ENCODE data around the gene PIERCE2.
"Not testable (repeated sequence)": the region's sequence is repeated elsewhere in the genome, so short reads cannot be mapped to it uniquely, and the experiment has no call there.

PIERCE2 gene

DNA sequence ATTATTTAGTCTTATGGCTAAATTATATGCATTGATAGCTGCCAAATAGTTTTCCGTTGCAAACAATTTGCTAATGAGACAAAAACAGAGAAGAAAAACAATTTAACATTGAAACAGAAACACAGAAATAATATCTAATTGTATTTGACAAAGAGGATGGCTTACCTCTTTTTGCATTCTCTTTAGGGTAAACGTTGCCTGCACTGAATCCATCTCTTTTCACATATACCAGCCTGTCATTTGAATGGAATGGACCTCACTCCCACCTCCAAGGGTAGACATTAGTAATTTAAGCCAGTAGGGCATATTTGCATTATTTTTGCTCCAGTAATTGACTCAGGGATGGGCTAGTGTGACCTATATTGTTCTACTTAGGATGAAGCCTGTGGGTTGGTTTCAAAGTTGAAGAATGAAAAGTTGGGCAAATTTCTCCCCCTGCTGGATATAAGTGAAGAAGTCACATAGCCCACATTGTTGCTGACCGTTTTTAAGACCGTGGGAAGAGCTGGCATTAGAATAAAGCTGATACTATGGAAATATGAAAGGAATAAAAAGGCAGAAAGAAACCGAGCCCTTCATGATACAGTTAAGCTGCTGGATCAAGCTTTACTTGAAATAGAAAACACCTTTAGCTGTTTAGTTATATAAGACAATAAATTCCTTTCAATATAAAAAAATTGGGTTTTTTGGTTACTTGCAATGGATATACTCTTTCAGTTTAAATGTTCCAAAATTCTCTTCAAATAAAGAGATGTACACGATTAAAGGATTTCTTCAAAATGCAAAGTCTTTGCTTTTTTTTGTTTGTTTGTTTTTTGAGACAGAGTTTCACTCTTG, 26.9 kb downstream of the PIERCE2 start:
- Histone ChIP-seq H3K9me3 (ENCODE audit: control insufficient read depth, insufficient read depth, low read length) (no peaks in the 10 kb centered on the region), H3K27me3 (ENCODE audit: control insufficient read depth, insufficient read depth, low read length) (no peaks in the 10 kb centered on the region), H3K4me3 (ENCODE audit: low read depth, low read length) (no peak overlapping the region), H3K9ac (ENCODE audit: low read depth, low read length) (no peak overlapping the region), H3K4me1 (ENCODE audit: control insufficient read depth, insufficient read depth, low read length) (no peaks in the 10 kb centered on the region), H3K36me3 (ENCODE audit: control insufficient read depth, insufficient read depth, low read length) (no peaks in the 10 kb centered on the region), H3K27ac (ENCODE audit: low read depth, low read length) (no peak overlapping the region)

DNA sequence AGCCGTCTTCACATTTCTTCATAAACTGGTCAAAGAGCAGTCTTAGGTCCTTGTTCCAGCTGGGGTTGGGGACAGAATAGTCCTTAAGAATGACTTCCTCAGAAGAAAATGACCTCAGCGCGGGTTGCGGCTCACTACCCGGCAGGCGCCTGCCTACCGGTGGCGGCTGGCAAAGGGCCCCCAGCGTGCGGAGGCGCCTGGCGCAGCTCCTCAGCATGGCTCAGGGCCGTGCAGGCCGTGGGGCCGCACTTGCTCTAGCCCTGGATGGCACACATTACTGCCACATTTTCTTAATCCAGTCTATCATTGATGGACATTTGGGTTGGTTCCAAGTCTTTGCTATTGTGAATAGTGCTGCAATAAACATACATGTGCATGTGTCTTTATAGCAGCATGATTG, 34.8 kb downstream of the PIERCE2 start:
- not testable (repeated sequence) for H3K27ac ChIP-seq (ENCODE audit: low read depth, low read length); H3K9me3 ChIP-seq (ENCODE audit: control insufficient read depth, insufficient read depth, low read length); H3K36me3 ChIP-seq (ENCODE audit: control insufficient read depth, insufficient read depth, low read length); H3K4me1 ChIP-seq (ENCODE audit: control insufficient read depth, insufficient read depth, low read length); H3K27me3 ChIP-seq (ENCODE audit: control insufficient read depth, insufficient read depth, low read length); H3K9ac ChIP-seq (ENCODE audit: low read depth, low read length); H3K4me3 ChIP-seq (ENCODE audit: low read depth, low read length)

- not testable (repeated sequence) for H3K4me3 ChIP-seq (ENCODE audit: low read depth, low read length); H3K9ac ChIP-seq (ENCODE audit: low read depth, low read length); H3K27me3 ChIP-seq (ENCODE audit: control insufficient read depth, insufficient read depth, low read length); H3K4me1 ChIP-seq (ENCODE audit: control insufficient read depth, insufficient read depth, low read length); H3K27ac ChIP-seq (ENCODE audit: low read depth, low read length); H3K36me3 ChIP-seq (ENCODE audit: control insufficient read depth, insufficient read depth, low read length); H3K9me3 ChIP-seq (ENCODE audit: control insufficient read depth, insufficient read depth, low read length)
These were observed 37.6 kb downstream of the PIERCE2 start for GRCh38 chr15:55445936-55446335.

DNA sequence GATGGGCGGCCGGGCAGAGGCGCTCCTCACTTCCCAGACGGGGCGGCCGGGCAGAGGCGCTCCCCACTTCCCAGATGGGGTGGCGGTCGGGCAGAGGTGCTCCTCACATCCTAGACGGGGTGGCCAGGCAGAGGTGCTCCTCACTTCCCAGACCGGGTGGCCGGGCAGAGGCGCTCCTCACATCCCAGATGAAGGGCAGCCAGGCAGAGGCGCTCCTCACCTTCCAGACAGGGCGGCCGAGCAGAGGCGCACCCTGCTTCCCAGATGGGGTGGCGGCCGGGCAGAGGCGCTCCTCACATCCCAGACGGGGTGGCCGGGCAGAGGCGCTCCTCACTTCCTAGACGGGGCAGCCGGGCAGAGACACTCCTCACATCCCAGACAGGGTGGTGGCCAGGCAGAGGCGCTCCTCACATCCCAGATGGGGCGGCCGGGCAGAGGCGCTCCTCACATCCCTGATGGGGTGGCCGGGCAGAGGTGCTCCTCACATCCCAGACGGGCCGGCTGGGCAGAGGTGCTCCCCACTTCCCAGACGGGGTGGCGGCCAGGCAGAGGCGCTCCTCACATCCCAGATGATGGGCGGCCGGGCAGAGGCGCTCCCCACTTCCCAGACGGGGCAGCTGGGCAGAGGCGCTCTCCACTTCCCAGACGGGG, 38.2 kb downstream of the PIERCE2 start:
- not testable (repeated sequence) for H3K9me3 ChIP-seq (ENCODE audit: control insufficient read depth, insufficient read depth, low read length); H3K9ac ChIP-seq (ENCODE audit: low read depth, low read length); H3K27me3 ChIP-seq (ENCODE audit: control insufficient read depth, insufficient read depth, low read length); H3K4me1 ChIP-seq (ENCODE audit: control insufficient read depth, insufficient read depth, low read length); H3K36me3 ChIP-seq (ENCODE audit: control insufficient read depth, insufficient read depth, low read length); H3K4me3 ChIP-seq (ENCODE audit: low read depth, low read length); H3K27ac ChIP-seq (ENCODE audit: low read depth, low read length)

- H3K27me3 ChIP-seq (ENCODE audit: control insufficient read depth, insufficient read depth, low read length); H3K9me3 ChIP-seq (ENCODE audit: control insufficient read depth, insufficient read depth, low read length); H3K36me3 ChIP-seq (ENCODE audit: control insufficient read depth, insufficient read depth, low read length); H3K4me3 ChIP-seq (ENCODE audit: low read depth, low read length); H3K4me1 ChIP-seq (ENCODE audit: control insufficient read depth, insufficient read depth, low read length); H3K9ac ChIP-seq (ENCODE audit: low read depth, low read length); H3K27ac ChIP-seq (ENCODE audit: low read depth, low read length): not testable (repeated sequence)
These were observed 38.7 kb downstream of the PIERCE2 start for GRCh38 chr15:55447030-55447394.

- no peaks in the 10 kb centered on the region for H3K4me1 ChIP-seq (ENCODE audit: control insufficient read depth, insufficient read depth, low read length)
- no peaks in the 10 kb centered on the region for H3K36me3 ChIP-seq (ENCODE audit: control insufficient read depth, insufficient read depth, low read length)
- no peak overlapping the region for H3K9ac ChIP-seq (ENCODE audit: low read depth, low read length)
- no peaks in the 10 kb centered on the region for H3K27me3 ChIP-seq (ENCODE audit: control insufficient read depth, insufficient read depth, low read length)
- no peaks in the 10 kb centered on the region for H3K9me3 ChIP-seq (ENCODE audit: control insufficient read depth, insufficient read depth, low read length)
- no peak overlapping the region for H3K4me3 ChIP-seq (ENCODE audit: low read depth, low read length)
- no peak overlapping the region for H3K27ac ChIP-seq (ENCODE audit: low read depth, low read length)
These were observed 49.2 kb downstream of the PIERCE2 start for GRCh38 chr15:55457401-55458022.

- no peak overlapping the region for H3K9ac ChIP-seq (ENCODE audit: low read depth, low read length)
- no peak overlapping the region for H3K4me3 ChIP-seq (ENCODE audit: low read depth, low read length)
- H3K9me3 ChIP-seq (ENCODE audit: control insufficient read depth, insufficient read depth, low read length) = no peaks in the 10 kb centered on the region
- H3K27ac ChIP-seq (ENCODE audit: low read depth, low read length) = no peak overlapping the region
- H3K36me3 ChIP-seq (ENCODE audit: control insufficient read depth, insufficient read depth, low read length) = no peaks in the 10 kb centered on the region
- H3K27me3 ChIP-seq (ENCODE audit: control insufficient read depth, insufficient read depth, low read length) = no peaks in the 10 kb centered on the region
- H3K4me1 ChIP-seq (ENCODE audit: control insufficient read depth, insufficient read depth, low read length) = peaks cover 1% of the 10 kb centered on the region; the same call in 1 of the 2 replicates
These were observed 53.2 kb downstream of the PIERCE2 start for GRCh38 chr15:55461447-55461846.

GRCh38 chr15:55468321-55468720, 60.0 kb downstream of the PIERCE2 start:
- H3K27me3 ChIP-seq (ENCODE audit: control insufficient read depth, insufficient read depth, low read length) = no peaks in the 10 kb centered on the region
- H3K4me3 ChIP-seq (ENCODE audit: low read depth, low read length) = no peak overlapping the region
- no peaks in the 10 kb centered on the region for H3K9me3 ChIP-seq (ENCODE audit: control insufficient read depth, insufficient read depth, low read length)
- no peaks in the 10 kb centered on the region for H3K36me3 ChIP-seq (ENCODE audit: control insufficient read depth, insufficient read depth, low read length)
- no peak overlapping the region for H3K9ac ChIP-seq (ENCODE audit: low read depth, low read length)
- H3K4me1 ChIP-seq (ENCODE audit: control insufficient read depth, insufficient read depth, low read length) = peaks cover 14% of the 10 kb centered on the region; the same call in 1 of the 2 replicates
- no peak overlapping the region for H3K27ac ChIP-seq (ENCODE audit: low read depth, low read length)

All from HUES48 (cell line).